ENCODE results near the gene DENND1A.
"Not testable (repeated sequence)": the region's sequence is repeated elsewhere in the genome, so short reads cannot be mapped to it uniquely, and the experiment has no call there.

DENND1A gene

GRCh38 chr9:123761905-123762605 is 167.9 kb downstream of the DENND1A start:
- intact Hi-C loops (cut with DNase I) = no loop called here
- DNase-seq = no peak

- no peak for DNase-seq
- intact Hi-C loops (cut with DNase I) = no loop called here
These were observed 172.0 kb downstream of the DENND1A start for GRCh38 chr9:123757960-123758359.

- no peak for DNase-seq
- intact Hi-C loops (cut with DNase I) = no loop called here
These were observed 172.4 kb downstream of the DENND1A start for GRCh38 chr9:123757547-123757946.

GRCh38 chr9:123756484-123757106 is 173.3 kb downstream of the DENND1A start:
- DNase-seq = no peak
- intact Hi-C loops (cut with DNase I) = no loop called here

GRCh38 chr9:123753669-123754258 is 176.2 kb downstream of the DENND1A start:
- no peak for DNase-seq
- intact Hi-C loops (cut with DNase I) = no loop called here

GRCh38 chr9:123753016-123753415 is 176.9 kb downstream of the DENND1A start:
- intact Hi-C loops (cut with DNase I) = no loop called here
- no peak for DNase-seq

GRCh38 chr9:123749580-123750202 is 180.2 kb downstream of the DENND1A start:
- DNase-seq = peak in 10 of 42 donors; percentile 5 to 44 (median 20)
- intact Hi-C loops (cut with DNase I) = no loop called here

GRCh38 chr9:123746765-123747164 is 183.2 kb downstream of the DENND1A start:
- intact Hi-C loops (cut with DNase I) = no loop called here
- DNase-seq = no peak

- no peak for DNase-seq
- intact Hi-C loops (cut with DNase I) = no loop called here
These were observed 184.0 kb downstream of the DENND1A start for GRCh38 chr9:123745933-123746332.

- DNase-seq = no peak
- intact Hi-C loops (cut with DNase I) = no loop called here
These were observed 184.5 kb downstream of the DENND1A start for GRCh38 chr9:123745451-123745850.

GRCh38 chr9:123743737-123744136 is 186.2 kb downstream of the DENND1A start:
- no peak for DNase-seq
- intact Hi-C loops (cut with DNase I) = no loop called here

- peak; percentile 10 to 79 (median 50) for DNase-seq
- intact Hi-C loops (cut with DNase I) = no loop called here
These were observed 187.7 kb downstream of the DENND1A start for GRCh38 chr9:123742009-123742767.

- intact Hi-C loops (cut with DNase I) = no loop called here
- DNase-seq = no peak
These were observed 188.7 kb downstream of the DENND1A start for GRCh38 chr9:123741214-123741613.

GRCh38 chr9:123739902-123740301 is 190.0 kb downstream of the DENND1A start:
- no peak for DNase-seq
- intact Hi-C loops (cut with DNase I) = no loop called here

GRCh38 chr9:123739387-123739786 is 190.5 kb downstream of the DENND1A start:
- no peak for DNase-seq
- intact Hi-C loops (cut with DNase I) = no loop called here

- no peak for DNase-seq
These were observed 191.3 kb downstream of the DENND1A start for GRCh38 chr9:123738648-123739047.

GRCh38 chr9:123735376-123735775 is 194.6 kb downstream of the DENND1A start:
- no peak for DNase-seq
- intact Hi-C loops (cut with DNase I) = no loop called here

More at GRCh38 chr9:123738648-123739047, 191.3 kb downstream of the DENND1A start:
- intact Hi-C loops (cut with DNase I) = no loop called here

- DNase-seq; intact Hi-C loops (cut with DNase I): not testable (repeated sequence)
These were observed 201.4 kb downstream of the DENND1A start for GRCh38 chr9:123728571-123728970.

GRCh38 chr9:123727332-123727731 is 202.6 kb downstream of the DENND1A start:
- DNase-seq = no peak
- intact Hi-C loops (cut with DNase I) = no loop called here

Data from head of caudate nucleus (tissue), 42 donors.